T-cell (primary cell): Measurements from ENCODE around the gene WDR62. TPM values are rescaled to one million over a fixed set of nuclear protein-coding genes. Genes with fewer than 3 reads are reported as not detected.

ENCODE experiments used
- ATAC-seq, 4 experiments: fragments of 200-7000 bp in 3 of 4; fragments of 150-1000 bp in 1 of 4; cut with Tn5 transposase; replicated peaks in 1 of 4; 1 replicate in 3 of 4; 2 replicates in 1 of 4; pipeline ENCODE4 v1.10.0; 2021; ENCODE audit warnings: moderate library complexity in 3 of 4, mild to moderate bottlenecking in 2 of 4, moderate number of reproducible peaks in 1 of 4
- CTCF ChIA-PET, 2 donors: fragments of 300-600 bp; sonication (Branson Sonifier 250); formaldehyde crosslinking; loops; one replicate each; lab custom pipeline; 2022; ENCODE audit warnings: antibody characterized with exemption in 2 of 2; lab: Charles Lee
- POLR2A ChIA-PET, 2 donors: fragments of 300-600 bp; sonication (Branson Sonifier 250); formaldehyde crosslinking; loops; one replicate each; lab custom pipeline; 2022; ENCODE audit warnings: antibody characterized with exemption in 2 of 2; lab: Charles Lee
- DNase-seq, 35 experiments: peaks; one replicate each; pipeline versions ENCODE4 v3.0.0 to v3.0.0-alpha.2; 2013 to 2023
- H3K27ac ChIP-seq: one replicate; pipeline ENCODE4 v1.5.1; 2013; ENCODE audit warnings: low read length
- H3K27me3 ChIP-seq, 2 experiments: replicated peaks in 1 of 2; 1 replicate in 1 of 2; 2 replicates in 1 of 2; pipeline versions ENCODE4 v1.6.1 to v1.7.0; 2013; ENCODE audit warnings: low read length in 1 of 2, mixed read lengths in 1 of 2; ENCODE audit not compliant: control insufficient read depth in 2 of 2, insufficient read depth in 2 of 2; ENCODE audit errors: extremely low read depth in 1 of 2
- H3K36me3 ChIP-seq, 2 donors: 1 replicate in 1 of 2; 2 replicates in 1 of 2; pipeline versions ENCODE4 v1.6.1 to v1.7.0; 2013; ENCODE audit warnings: low read length in 1 of 2; ENCODE audit not compliant: control insufficient read depth in 2 of 2, insufficient read depth in 1 of 2; ENCODE audit errors: extremely low read depth in 1 of 2
- H3K4me1 ChIP-seq, 2 experiments: 1 replicate in 1 of 2; 2 replicates in 1 of 2; pipeline versions ENCODE4 v1.6.1 to v1.7.0; 2013; ENCODE audit warnings: low read length in 2 of 2, mixed read lengths in 1 of 2; ENCODE audit not compliant: insufficient read depth in 2 of 2, control insufficient read depth in 1 of 2; ENCODE audit errors: extremely low read depth in 1 of 2
- H3K4me3 ChIP-seq, 2 donors: 1 replicate in 1 of 2; 2 replicates in 1 of 2; pipeline versions ENCODE4 v1.5.1 to v1.7.0; 2013; ENCODE audit warnings: mild to moderate bottlenecking in 2 of 2, low read length in 1 of 2, moderate library complexity in 1 of 2; ENCODE audit not compliant: control insufficient read depth in 1 of 2; ENCODE audit errors: extremely low read depth in 1 of 2
- H3K9me3 ChIP-seq: 2 replicates; pipeline ENCODE4 v1.7.0; 2013
- H3K27ac Mint-ChIP-seq, 2 donors: one replicate each; pipeline ENCODE4 v1.8.0; 2020 to 2021; ENCODE audit warnings: mild to moderate bottlenecking in 2 of 2, mixed read lengths in 2 of 2
- H3K27me3 Mint-ChIP-seq, 2 donors: one replicate each; pipeline ENCODE4 v1.8.0; 2021 to 2022; ENCODE audit warnings: mixed read lengths in 2 of 2
- H3K36me3 Mint-ChIP-seq: one replicate; pipeline ENCODE4 v1.8.0; 2021; ENCODE audit warnings: mixed read lengths
- H3K4me1 Mint-ChIP-seq, 3 donors: one replicate each; pipeline ENCODE4 v1.8.0; 2020 to 2022; ENCODE audit warnings: mixed read lengths in 3 of 3, mild to moderate bottlenecking in 1 of 3
- H3K4me3 Mint-ChIP-seq, 3 donors: one replicate each; pipeline ENCODE4 v1.8.0; 2020 to 2022; ENCODE audit warnings: mild to moderate bottlenecking in 3 of 3, mixed read lengths in 3 of 3, moderate library complexity in 3 of 3
- H3K9me3 Mint-ChIP-seq, 3 donors: one replicate each; pipeline ENCODE4 v1.8.0; 2020 to 2022; ENCODE audit warnings: mixed read lengths in 3 of 3
- WGBS: methylation state at CpG from one replicate; pipeline ENCODE4 v1.1.5; 2013; ENCODE audit warnings: missing lambda C conversion rate; ENCODE audit not compliant: insufficient coverage; 5-methylcytosine and 5-hydroxymethylcytosine counted together
- total RNA-seq, 35 experiments: library from RNA in 6 of 35; stranded (reverse) in 6 of 35; fragments of 120-200 nt in 1 of 35; gene quantifications; one replicate each; pipeline versions ENCODE4 v1.2.1 to v1.2.4 and lab custom pipeline; 2013 to 2026

The WDR62 gene
- total RNA-seq, 5 donors from 2014 or later (not counting 1 experiment from before 2014, with no cell fraction given), result 1.3 to 3.3 (median 2.2) TPM

- H3K9me3 ChIP-seq, result no peaks in the 10 kb centered on the region
- H3K4me1 ChIP-seq, result no peaks in the 10 kb centered on the region
- H3K4me3 Mint-ChIP-seq, result no peak overlapping the region
- H3K4me3 ChIP-seq, result no peak overlapping the region
- no peak overlapping the region for H3K27ac Mint-ChIP-seq
- H3K36me3 ChIP-seq, result peaks cover 0 to 30% of the 10 kb centered on the region in 2 donors
- H3K36me3 Mint-ChIP-seq, result peaks cover 25% of the 10 kb centered on the region
- WGBS, result 96% methylated on average over 5 of the region's 10 CpGs
- ChIA-PET CTCF (interaction anchor here in 1 of 2 donors (0.8 kb wide), 1 partner anchor 206 kb away, joined by 4 read pairs; no protein-coding TSS in a partner anchor), POLR2A (interaction anchor here in 1 of 2 donors (0.7 kb wide), 1 partner anchor 99 kb away, joined by 3 read pairs; the partner anchor contains the start of gene THAP8)
- H3K27me3 ChIP-seq, result no peaks in the 10 kb centered on the region
- H3K27ac ChIP-seq, result no peak overlapping the region
- H3K9me3 Mint-ChIP-seq, result no peaks in the 10 kb centered on the region
- no peak for DNase-seq
- ATAC-seq, result no peak
- H3K27me3 Mint-ChIP-seq, result no peaks in the 10 kb centered on the region
- H3K4me1 Mint-ChIP-seq, result peaks cover 0 to 3% (median 0%) of the 10 kb centered on the region in 3 donors
Observed at GRCh38 chr19:36153126-36153525, 98.4 kb downstream of the WDR62 start.

Other genes with a start within 250 kb of the WDR62 start
- not detected for gene PRODH2, start 242.1 kb upstream of the WDR62 start, total RNA-seq
- under 1 TPM in 2 of 5 donors, not detected in 3; 0.06 to 0.33 TPM for gene NPHS1, start 202.4 kb upstream of the WDR62 start, total RNA-seq
- under 1 TPM; 0.16 to 0.28 (median 0.25) TPM for gene KIRREL2, start 198.0 kb upstream of the WDR62 start, total RNA-seq
- 1 to 10 TPM in 1 of 5 donors, under 1 TPM in 3, not detected in 1; 0.15 to 1.3 (median 0.33) TPM for gene APLP1, start 186.3 kb upstream of the WDR62 start, total RNA-seq
- gene NFKBID, start 154.4 kb upstream of the WDR62 start, total RNA-seq, result 10 to 100 TPM; 45.1 to 78.3 (median 51.4) TPM
- gene HCST, start 152.4 kb upstream of the WDR62 start, total RNA-seq, result 100 to 1,000 TPM in 2 of 5 donors, 10 to 100 TPM in 3; 60.1 to 165 (median 77.2) TPM
- gene TYROBP, start 146.6 kb upstream of the WDR62 start, total RNA-seq, result 1 to 10 TPM; 2.3 to 7.0 (median 2.9) TPM
- 10 to 100 TPM in 4 of 5 donors, 1 to 10 TPM in 1; 9.2 to 20.8 (median 15.3) TPM for gene LRFN3, start 118.5 kb upstream of the WDR62 start, total RNA-seq
- gene SDHAF1, start 59.7 kb upstream of the WDR62 start, total RNA-seq, result 10 to 100 TPM; 10.2 to 30.5 (median 27.3) TPM
- gene SYNE4, start 46.1 kb upstream of the WDR62 start, total RNA-seq, result 1 to 10 TPM; 3.2 to 4.4 (median 3.7) TPM
- 10 to 100 TPM; 42.6 to 61.4 (median 51.2) TPM for gene ALKBH6, start 40.7 kb upstream of the WDR62 start, total RNA-seq
- gene CLIP3, start 22.0 kb upstream of the WDR62 start, total RNA-seq, result 1 to 10 TPM; 1.4 to 6.2 (median 2.6) TPM
- gene THAP8, start 612 bp upstream of the WDR62 start, total RNA-seq, result 1 to 10 TPM; 2.6 to 8.0 (median 4.7) TPM
- not detected for gene OVOL3, start 56.2 kb downstream of the WDR62 start, total RNA-seq
- gene POLR2I, start 60.0 kb downstream of the WDR62 start, total RNA-seq, result 10 to 100 TPM; 27.4 to 54.8 (median 50.7) TPM
- 100 to 1,000 TPM; 111 to 179 (median 150) TPM for gene TBCB, start 60.6 kb downstream of the WDR62 start, total RNA-seq
- 100 to 1,000 TPM; 214 to 339 (median 308) TPM for gene CAPNS1, start 85.2 kb downstream of the WDR62 start, total RNA-seq
- gene COX7A1, start 97.5 kb downstream of the WDR62 start, total RNA-seq, result not detected
- 1 to 10 TPM; 7.5 to 9.1 (median 8.0) TPM for gene ZNF565, start 159.8 kb downstream of the WDR62 start, total RNA-seq
- gene ZNF146, start 160.2 kb downstream of the WDR62 start, total RNA-seq, result 10 to 100 TPM; 24.4 to 63.2 (median 61.1) TPM